HepG2 (cell line): ENCODE results near the gene KCNQ1OT1. TPM values are rescaled to one million over a fixed set of nuclear protein-coding genes. Genes with fewer than 3 reads are reported as not detected.
A peak's percentile ranks its signal among the peaks of the same experiment; 100 is the strongest.

Source experiments
- AKAP8 ChIP-seq: sonication (generic); formaldehyde crosslinking; IDR thresholded peaks from 2 replicates; pipeline ENCODE4 v1.5.1; 2020; ENCODE audit warnings: mild to moderate bottlenecking, missing genetic modification reagents
- BATF2 ChIP-seq: sonication (generic); formaldehyde crosslinking; IDR thresholded peaks from 2 replicates; pipeline ENCODE4 v1.8.0; 2022; ENCODE audit warnings: mild to moderate bottlenecking, missing genetic modification reagents, moderate library complexity
- ELF3 ChIP-seq: IDR thresholded peaks from 2 replicates; pipeline ENCODE4 v1.6.1; 2016; ENCODE audit warnings: missing genetic modification reagents, missing compliant biosample characterization
- MATR3 ChIP-seq: sonication (generic); formaldehyde crosslinking; IDR thresholded peaks from 2 replicates; pipeline ENCODE4 v1.4.0; 2020; ENCODE audit warnings: missing genetic modification reagents
- MED8 ChIP-seq: sonication (generic); formaldehyde crosslinking; IDR thresholded peaks from 2 replicates; pipeline ENCODE4 v1.8.1; 2023; ENCODE audit warnings: mild to moderate bottlenecking, missing genetic modification reagents; ENCODE audit not compliant: insufficient replicate concordance
- MTF2 ChIP-seq: sonication (generic); formaldehyde crosslinking; IDR thresholded peaks from 2 replicates; pipeline ENCODE4 v1.5.0; 2020; ENCODE audit warnings: missing genetic modification reagents, borderline replicate concordance
- MYNN ChIP-seq: sonication (generic); formaldehyde crosslinking; IDR thresholded peaks from 2 replicates; pipeline ENCODE4 v1.4.0; 2020; ENCODE audit warnings: mild to moderate bottlenecking, low read depth, missing genetic modification reagents
- NBN ChIP-seq: fragments of 450-650 bp; conservative IDR thresholded peaks from 2 replicates; pipeline ENCODE4 v1.6.1; 2017
- PLRG1 ChIP-seq: fragments of 450-650 bp; conservative IDR thresholded peaks from 2 replicates; pipeline ENCODE4 v1.6.1; 2016
- POLR2G ChIP-seq: fragments of 200-400 bp; formaldehyde crosslinking; IDR thresholded peaks from 2 replicates; pipeline ENCODE4 v1.6.1; 2018; ENCODE audit warnings: mild to moderate bottlenecking, low read depth, low read length, moderate library complexity
- REPIN1 ChIP-seq: sonication (generic); formaldehyde crosslinking; IDR thresholded peaks from 2 replicates; pipeline ENCODE4 v1.8.0; 2022; ENCODE audit warnings: missing genetic modification reagents, low read depth, mild to moderate bottlenecking, borderline replicate concordance
- SIN3B ChIP-seq: fragments of 150-350 bp; IDR thresholded peaks from 2 replicates; pipeline ENCODE4 v1.6.1; 2014; ENCODE audit warnings: low read length
- SP5 ChIP-seq: IDR thresholded peaks from 2 replicates; pipeline ENCODE4 v1.6.1; 2016; ENCODE audit warnings: low read depth, borderline replicate concordance
- TFE3 ChIP-seq: IDR thresholded peaks from 2 replicates; pipeline ENCODE4 v1.6.1; 2016
- ZFP36 ChIP-seq: fragments of 150-350 bp; IDR thresholded peaks from 2 replicates; pipeline ENCODE4 v1.6.1; 2018; ENCODE audit warnings: borderline replicate concordance, low read length, low read depth; ENCODE audit not compliant: partially characterized antibody
- ZNF451 ChIP-seq: sonication (generic); formaldehyde crosslinking; IDR thresholded peaks from 2 replicates; pipeline ENCODE4 v1.5.0; 2020; ENCODE audit warnings: mild to moderate bottlenecking, missing genetic modification reagents
- polyA plus RNA-seq, 8 experiments: library from polyadenylated mRNA; depleted of rRNA in 3 of 8; stranded (reverse) in 7 of 8; unstranded in 1 of 8; fragments of >200 nt; fragmentation: Illumina TruSeq in 4 of 8; extraction: Trizol in 4 of 8; gene quantifications; 2 replicates each; pipeline versions ENCODE4 v1.2.1 to v1.2.3, GENCODE V29; 2011 to 2016; ENCODE audit warnings: low read depth in 4 of 8, missing spikeins in 1 of 8, mixed read lengths in 1 of 8; ENCODE audit not compliant: insufficient read depth in 1 of 8
- total RNA-seq, 5 experiments: library from RNA; depleted of rRNA; stranded (reverse); fragments of >200 nt; fragmentation: Illumina TruSeq; extraction: Trizol; gene quantifications; 2 replicates each; pipeline ENCODE4 v1.2.3, GENCODE V29; 2016; ENCODE audit warnings: low read depth in 1 of 5
- TF ChIP-seq, protein P1 (sequence below): sonication (generic); formaldehyde crosslinking; IDR thresholded peaks from 2 replicates; pipeline ENCODE4 v1.4.0; 2020; ENCODE audit warnings: mild to moderate bottlenecking, missing genetic modification reagents
- TF ChIP-seq, protein P2 (sequence below): sonication (generic); formaldehyde crosslinking; IDR thresholded peaks from 2 replicates; pipeline ENCODE4 v1.8.1; 2022; ENCODE audit warnings: mild to moderate bottlenecking, missing genetic modification reagents
- TF ChIP-seq, protein P3 (sequence below): sonication (generic); formaldehyde crosslinking; IDR thresholded peaks from 2 replicates; pipeline ENCODE4 v1.4.0; 2020; ENCODE audit warnings: mild to moderate bottlenecking, missing genetic modification reagents

The KCNQ1OT1 gene
- total and polyA plus RNA-seq, 2 of the 13 experiments (the other 11 are each of a cell fraction or from before 2014, with no cell fraction given): 1.3 to 18.9 TPM

GRCh38 chr11:2728663-2729332, 29.0 kb upstream of the KCNQ1OT1 start (continued):
- TF ChIP-seq, protein P1, sequence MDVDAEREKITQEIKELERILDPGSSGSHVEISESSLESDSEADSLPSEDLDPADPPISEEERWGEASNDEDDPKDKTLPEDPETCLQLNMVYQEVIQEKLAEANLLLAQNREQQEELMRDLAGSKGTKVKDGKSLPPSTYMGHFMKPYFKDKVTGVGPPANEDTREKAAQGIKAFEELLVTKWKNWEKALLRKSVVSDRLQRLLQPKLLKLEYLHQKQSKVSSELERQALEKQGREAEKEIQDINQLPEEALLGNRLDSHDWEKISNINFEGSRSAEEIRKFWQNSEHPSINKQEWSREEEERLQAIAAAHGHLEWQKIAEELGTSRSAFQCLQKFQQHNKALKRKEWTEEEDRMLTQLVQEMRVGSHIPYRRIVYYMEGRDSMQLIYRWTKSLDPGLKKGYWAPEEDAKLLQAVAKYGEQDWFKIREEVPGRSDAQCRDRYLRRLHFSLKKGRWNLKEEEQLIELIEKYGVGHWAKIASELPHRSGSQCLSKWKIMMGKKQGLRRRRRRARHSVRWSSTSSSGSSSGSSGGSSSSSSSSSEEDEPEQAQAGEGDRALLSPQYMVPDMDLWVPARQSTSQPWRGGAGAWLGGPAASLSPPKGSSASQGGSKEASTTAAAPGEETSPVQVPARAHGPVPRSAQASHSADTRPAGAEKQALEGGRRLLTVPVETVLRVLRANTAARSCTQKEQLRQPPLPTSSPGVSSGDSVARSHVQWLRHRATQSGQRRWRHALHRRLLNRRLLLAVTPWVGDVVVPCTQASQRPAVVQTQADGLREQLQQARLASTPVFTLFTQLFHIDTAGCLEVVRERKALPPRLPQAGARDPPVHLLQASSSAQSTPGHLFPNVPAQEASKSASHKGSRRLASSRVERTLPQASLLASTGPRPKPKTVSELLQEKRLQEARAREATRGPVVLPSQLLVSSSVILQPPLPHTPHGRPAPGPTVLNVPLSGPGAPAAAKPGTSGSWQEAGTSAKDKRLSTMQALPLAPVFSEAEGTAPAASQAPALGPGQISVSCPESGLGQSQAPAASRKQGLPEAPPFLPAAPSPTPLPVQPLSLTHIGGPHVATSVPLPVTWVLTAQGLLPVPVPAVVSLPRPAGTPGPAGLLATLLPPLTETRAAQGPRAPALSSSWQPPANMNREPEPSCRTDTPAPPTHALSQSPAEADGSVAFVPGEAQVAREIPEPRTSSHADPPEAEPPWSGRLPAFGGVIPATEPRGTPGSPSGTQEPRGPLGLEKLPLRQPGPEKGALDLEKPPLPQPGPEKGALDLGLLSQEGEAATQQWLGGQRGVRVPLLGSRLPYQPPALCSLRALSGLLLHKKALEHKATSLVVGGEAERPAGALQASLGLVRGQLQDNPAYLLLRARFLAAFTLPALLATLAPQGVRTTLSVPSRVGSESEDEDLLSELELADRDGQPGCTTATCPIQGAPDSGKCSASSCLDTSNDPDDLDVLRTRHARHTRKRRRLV (CRISPR knock-in tag): no peak
- peak; percentile 86 for TF ChIP-seq POLR2G
- peak; percentile 41; the same call in 1 of the 2 replicates for TF ChIP-seq SP5
- TF ChIP-seq SIN3B: no peak
- peak; percentile 53 for TF ChIP-seq MED8 (CRISPR knock-in tag)
- TF ChIP-seq MATR3 (CRISPR knock-in tag): no peak
- TF ChIP-seq BATF2: 0 out of 2 replicates have a peak, but pooled peaks have one; percentile 7
- TF ChIP-seq, protein P2, sequence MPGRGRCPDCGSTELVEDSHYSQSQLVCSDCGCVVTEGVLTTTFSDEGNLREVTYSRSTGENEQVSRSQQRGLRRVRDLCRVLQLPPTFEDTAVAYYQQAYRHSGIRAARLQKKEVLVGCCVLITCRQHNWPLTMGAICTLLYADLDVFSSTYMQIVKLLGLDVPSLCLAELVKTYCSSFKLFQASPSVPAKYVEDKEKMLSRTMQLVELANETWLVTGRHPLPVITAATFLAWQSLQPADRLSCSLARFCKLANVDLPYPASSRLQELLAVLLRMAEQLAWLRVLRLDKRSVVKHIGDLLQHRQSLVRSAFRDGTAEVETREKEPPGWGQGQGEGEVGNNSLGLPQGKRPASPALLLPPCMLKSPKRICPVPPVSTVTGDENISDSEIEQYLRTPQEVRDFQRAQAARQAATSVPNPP (CRISPR knock-in tag): no peak
- peak; percentile 60; the same call in 1 of the 2 replicates for TF ChIP-seq ZNF451 (CRISPR knock-in tag)
- TF ChIP-seq, protein P3, sequence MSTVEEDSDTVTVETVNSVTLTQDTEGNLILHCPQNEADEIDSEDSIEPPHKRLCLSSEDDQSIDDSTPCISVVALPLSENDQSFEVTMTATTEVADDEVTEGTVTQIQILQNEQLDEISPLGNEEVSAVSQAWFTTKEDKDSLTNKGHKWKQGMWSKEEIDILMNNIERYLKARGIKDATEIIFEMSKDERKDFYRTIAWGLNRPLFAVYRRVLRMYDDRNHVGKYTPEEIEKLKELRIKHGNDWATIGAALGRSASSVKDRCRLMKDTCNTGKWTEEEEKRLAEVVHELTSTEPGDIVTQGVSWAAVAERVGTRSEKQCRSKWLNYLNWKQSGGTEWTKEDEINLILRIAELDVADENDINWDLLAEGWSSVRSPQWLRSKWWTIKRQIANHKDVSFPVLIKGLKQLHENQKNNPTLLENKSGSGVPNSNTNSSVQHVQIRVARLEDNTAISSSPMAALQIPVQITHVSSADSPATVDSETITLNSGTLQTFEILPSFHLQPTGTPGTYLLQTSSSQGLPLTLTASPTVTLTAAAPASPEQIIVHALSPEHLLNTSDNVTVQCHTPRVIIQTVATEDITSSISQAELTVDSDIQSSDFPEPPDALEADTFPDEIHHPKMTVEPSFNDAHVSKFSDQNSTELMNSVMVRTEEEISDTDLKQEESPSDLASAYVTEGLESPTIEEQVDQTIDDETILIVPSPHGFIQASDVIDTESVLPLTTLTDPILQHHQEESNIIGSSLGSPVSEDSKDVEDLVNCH (CRISPR knock-in tag): no peak
- TF ChIP-seq MTF2 (CRISPR knock-in tag): 0 out of 2 replicates have a peak, but pooled peaks have one; percentile 31
- no peak for TF ChIP-seq MYNN (CRISPR knock-in tag)
- no peak for TF ChIP-seq PLRG1
- TF ChIP-seq AKAP8 (CRISPR knock-in tag): no peak
- no peak for TF ChIP-seq ELF3 (CRISPR knock-in tag)
- peak; percentile 75; the same call in 1 of the 2 replicates for TF ChIP-seq REPIN1 (CRISPR knock-in tag)
- no peak for TF ChIP-seq NBN
- no peak for TF ChIP-seq ZFP36
- peak; percentile 58 for TF ChIP-seq TFE3 (CRISPR knock-in tag)
